ENCODE data around the gene PDLIM3.
"Not testable (repeated sequence)": the region's sequence is repeated elsewhere in the genome, so short reads cannot be mapped to it uniquely, and the experiment has no call there.

The PDLIM3 gene

DNA sequence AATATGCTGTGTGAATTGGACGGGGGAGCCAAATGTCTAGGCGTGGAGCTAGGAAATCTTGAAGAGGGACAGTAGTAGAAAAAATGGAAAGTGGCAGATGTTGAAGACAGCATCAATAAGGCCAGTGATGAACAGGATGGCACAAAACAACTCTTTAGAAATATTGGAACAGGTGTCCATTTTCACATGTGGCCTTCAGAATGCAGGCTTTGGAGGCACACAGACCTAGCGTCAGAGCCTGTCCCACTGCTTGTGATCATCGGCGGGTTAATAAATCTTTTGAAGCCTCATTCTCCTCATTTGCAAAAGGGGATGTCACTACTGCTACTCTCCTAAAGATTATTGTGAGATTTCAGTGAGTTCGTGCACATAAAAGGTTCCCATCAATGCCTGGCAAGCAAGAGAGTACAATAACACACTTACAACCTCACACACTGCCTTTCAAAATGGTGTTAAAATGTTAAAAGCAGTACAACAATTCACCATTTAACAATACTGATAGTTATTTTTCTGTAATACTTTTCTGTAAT lies 2.4 kb downstream of the PDLIM3 start:
- DNase-seq: no peak
- H3K27ac ChIP-seq: no peak overlapping the region
- TF ChIP-seq, protein P1, sequence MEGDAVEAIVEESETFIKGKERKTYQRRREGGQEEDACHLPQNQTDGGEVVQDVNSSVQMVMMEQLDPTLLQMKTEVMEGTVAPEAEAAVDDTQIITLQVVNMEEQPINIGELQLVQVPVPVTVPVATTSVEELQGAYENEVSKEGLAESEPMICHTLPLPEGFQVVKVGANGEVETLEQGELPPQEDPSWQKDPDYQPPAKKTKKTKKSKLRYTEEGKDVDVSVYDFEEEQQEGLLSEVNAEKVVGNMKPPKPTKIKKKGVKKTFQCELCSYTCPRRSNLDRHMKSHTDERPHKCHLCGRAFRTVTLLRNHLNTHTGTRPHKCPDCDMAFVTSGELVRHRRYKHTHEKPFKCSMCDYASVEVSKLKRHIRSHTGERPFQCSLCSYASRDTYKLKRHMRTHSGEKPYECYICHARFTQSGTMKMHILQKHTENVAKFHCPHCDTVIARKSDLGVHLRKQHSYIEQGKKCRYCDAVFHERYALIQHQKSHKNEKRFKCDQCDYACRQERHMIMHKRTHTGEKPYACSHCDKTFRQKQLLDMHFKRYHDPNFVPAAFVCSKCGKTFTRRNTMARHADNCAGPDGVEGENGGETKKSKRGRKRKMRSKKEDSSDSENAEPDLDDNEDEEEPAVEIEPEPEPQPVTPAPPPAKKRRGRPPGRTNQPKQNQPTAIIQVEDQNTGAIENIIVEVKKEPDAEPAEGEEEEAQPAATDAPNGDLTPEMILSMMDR (IDR thresholded peaks at IDR 0.05; ENCODE audit: low read depth, low read length, missing control alignments): no peak
- H3K4me3 ChIP-seq (ENCODE audit: low read depth, low read length): no peak overlapping the region
- in situ Hi-C loops (cut with HindIII; ENCODE audit: low pct_ligation_motif_present, low sequenced_read_pairs): no loop called here
- H3K27me3 ChIP-seq (replicated peaks): no peaks in the 10 kb centered on the region
- no peaks in the 10 kb centered on the region for H3K36me3 ChIP-seq (replicated peaks)

DNA sequence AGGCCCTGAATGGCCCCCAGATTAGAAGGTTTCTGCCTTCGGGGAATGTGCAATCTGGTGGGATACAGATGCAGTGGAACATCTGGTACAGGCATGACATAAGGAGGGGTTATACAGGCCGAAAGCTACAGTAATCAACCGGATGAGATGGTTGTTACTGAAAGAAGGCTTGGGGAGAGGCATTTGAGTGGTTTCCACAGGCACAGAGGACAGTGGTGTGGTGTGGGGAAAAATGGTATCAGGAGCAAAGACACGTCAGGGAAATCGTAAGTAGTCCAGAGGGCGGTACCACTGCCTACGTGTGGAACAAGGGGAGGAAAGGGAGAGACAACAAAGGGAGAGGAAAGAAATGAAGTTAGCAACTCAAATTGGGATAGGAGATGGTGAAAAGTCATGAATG lies 3.0 kb downstream of the PDLIM3 start:
- no peak overlapping the region for H3K4me3 ChIP-seq (ENCODE audit: low read depth, low read length)

DNA sequence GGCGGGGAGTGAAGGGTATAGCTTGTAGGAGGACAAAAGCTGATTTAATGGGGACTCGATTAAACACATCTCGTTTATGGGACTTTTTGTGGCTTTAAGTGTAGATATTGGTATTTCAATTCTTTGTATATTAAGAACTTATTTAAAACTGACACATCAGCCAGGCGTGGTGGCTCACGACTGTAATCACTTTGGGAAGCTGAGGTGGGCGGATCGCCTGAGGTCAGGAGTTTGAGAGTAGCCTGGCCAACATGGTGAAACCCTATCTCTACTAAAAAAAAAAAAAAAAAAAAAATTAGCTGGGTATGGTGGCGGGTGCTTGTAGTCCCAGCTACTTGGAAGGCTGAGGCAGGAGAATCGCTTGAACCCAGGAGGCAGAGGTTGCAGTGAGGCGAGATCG lies 3.7 kb downstream of the PDLIM3 start:
- H3K36me3 ChIP-seq (replicated peaks); in situ Hi-C loops (cut with HindIII; ENCODE audit: low pct_ligation_motif_present, low sequenced_read_pairs); H3K27ac ChIP-seq; DNase-seq; H3K27me3 ChIP-seq (replicated peaks); H3K4me3 ChIP-seq (ENCODE audit: low read depth, low read length): not testable (repeated sequence)

More for the DNA sequence above, 3.0 kb downstream of the PDLIM3 start:
- no peak for DNase-seq
- H3K36me3 ChIP-seq (replicated peaks): no peaks in the 10 kb centered on the region
- TF ChIP-seq, protein P1 (IDR thresholded peaks at IDR 0.05; ENCODE audit: low read depth, low read length, missing control alignments): no peak
- H3K27me3 ChIP-seq (replicated peaks): no peaks in the 10 kb centered on the region
- in situ Hi-C loops (cut with HindIII; ENCODE audit: low pct_ligation_motif_present, low sequenced_read_pairs): no loop called here
- no peak overlapping the region for H3K27ac ChIP-seq

DNA sequence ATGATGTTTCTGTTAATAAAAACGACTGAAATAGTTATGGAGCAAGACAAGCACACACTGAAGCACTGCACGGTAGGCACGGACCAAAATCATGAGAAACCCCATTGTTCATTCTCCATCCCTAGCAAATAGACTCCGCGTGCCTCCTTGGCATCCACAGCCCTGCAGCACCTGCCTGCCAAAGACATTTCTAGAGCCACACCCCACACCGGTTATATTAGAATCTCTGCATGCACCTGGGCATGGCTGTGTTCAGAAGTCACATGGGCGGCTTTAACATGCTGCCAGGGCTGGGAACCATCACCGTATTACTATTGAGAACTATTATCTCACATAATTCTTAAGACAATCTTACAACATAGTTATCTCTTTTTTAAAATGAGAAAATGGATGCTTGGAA lies 5.9 kb downstream of the PDLIM3 start:
- Histone ChIP-seq H3K27ac (no peak overlapping the region), H3K36me3 (replicated peaks) (no peaks in the 10 kb centered on the region), H3K4me3 (ENCODE audit: low read depth, low read length) (no peak overlapping the region), H3K27me3 (replicated peaks) (no peaks in the 10 kb centered on the region)
- TF ChIP-seq, protein P1 (IDR thresholded peaks at IDR 0.05; ENCODE audit: low read depth, low read length, missing control alignments): no peak
- DNase-seq: no peak
- in situ Hi-C loops (cut with HindIII; ENCODE audit: low pct_ligation_motif_present, low sequenced_read_pairs): no loop called here

DNA sequence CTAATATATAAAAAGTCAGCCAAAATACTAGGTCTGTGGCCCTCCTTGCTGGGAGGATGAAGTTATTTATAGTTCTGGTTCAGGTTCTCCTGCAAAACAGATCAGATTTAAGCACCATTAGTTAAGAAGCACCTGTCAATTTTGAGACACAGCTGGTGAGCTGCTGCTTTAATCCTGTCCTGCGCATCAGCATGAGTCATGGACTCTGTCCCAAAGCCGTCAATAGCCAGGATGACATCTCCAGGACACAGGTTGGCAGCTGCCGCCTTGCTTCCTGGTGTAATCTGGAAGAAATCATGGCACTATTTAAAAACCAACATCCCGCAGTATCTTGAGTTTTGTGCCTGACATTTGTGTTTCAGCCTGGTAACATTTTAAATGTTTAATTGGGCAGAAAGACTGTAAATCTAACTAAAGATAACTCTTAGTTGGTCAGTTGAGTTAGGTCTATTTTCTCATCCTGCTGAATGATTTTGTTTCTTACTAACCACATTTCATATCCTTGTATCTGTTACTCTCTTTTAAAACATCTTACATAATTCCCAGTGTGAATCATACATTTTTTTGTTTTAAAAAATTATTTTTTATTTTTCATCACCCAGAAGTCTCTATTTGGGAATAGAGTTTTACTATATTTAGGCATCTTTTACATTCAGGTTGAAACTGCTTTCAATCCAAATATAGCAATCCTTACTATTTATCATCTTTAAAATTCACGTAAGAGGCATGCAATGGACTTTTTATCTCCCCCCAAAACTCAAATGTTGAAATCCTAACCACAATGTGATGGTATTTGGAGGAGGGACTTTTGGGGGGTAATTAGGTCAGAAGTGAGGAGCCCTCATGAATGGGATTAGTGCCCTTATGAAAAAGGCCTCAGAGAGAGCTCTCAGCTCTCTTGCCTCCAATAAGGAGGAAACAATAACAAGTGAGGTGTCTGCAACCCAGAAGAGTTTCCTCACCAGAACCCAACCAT lies 10.1 kb downstream of the PDLIM3 start:
- Histone ChIP-seq H3K36me3 (replicated peaks) (no peaks in the 10 kb centered on the region), H3K27me3 (replicated peaks) (no peaks in the 10 kb centered on the region), H3K27ac (no peak overlapping the region), H3K4me3 (ENCODE audit: low read depth, low read length) (no peak overlapping the region)
- in situ Hi-C loops (cut with HindIII; ENCODE audit: low pct_ligation_motif_present, low sequenced_read_pairs): no loop called here
- TF ChIP-seq, protein P1 (IDR thresholded peaks at IDR 0.05; ENCODE audit: low read depth, low read length, missing control alignments): no peak
- no peak for DNase-seq

DNA sequence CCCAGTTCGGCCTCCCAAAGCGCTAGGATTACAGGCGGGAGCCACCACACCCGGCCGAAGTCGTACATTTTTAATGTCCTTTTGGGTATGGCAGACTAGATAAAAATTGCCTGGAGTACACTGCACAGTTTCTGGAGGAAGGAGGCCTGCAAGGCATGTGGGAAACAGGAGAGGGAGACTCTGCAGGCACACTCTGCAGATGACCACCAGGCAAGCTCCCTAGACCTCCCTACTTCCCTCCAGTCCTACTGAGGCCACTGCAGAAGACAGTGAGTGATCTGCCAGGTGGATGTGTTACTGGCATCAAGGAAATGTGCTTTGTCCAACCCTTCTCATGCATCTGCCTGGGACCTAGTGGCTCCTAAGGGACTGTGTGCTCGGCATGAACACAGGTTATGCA lies 11.4 kb downstream of the PDLIM3 start:
- DNase-seq: no peak
- Histone ChIP-seq H3K27me3 (replicated peaks) (no peaks in the 10 kb centered on the region), H3K27ac (no peak overlapping the region), H3K36me3 (replicated peaks) (no peaks in the 10 kb centered on the region), H3K4me3 (ENCODE audit: low read depth, low read length) (no peak overlapping the region)
- TF ChIP-seq, protein P1 (IDR thresholded peaks at IDR 0.05; ENCODE audit: low read depth, low read length, missing control alignments): no peak
- in situ Hi-C loops (cut with HindIII; ENCODE audit: low pct_ligation_motif_present, low sequenced_read_pairs): no loop called here

All from brain microvascular endothelial cell (primary cell).